Sciatic nerve (tissue), 2 donors: ENCODE data around the gene MAML3. TPM values are rescaled to one million over a fixed set of nuclear protein-coding genes. Genes with fewer than 3 reads are reported as not detected.

Experiments
- ATAC-seq: fragments of 200-7000 bp; cut with Tn5 transposase; one replicate; pipeline ENCODE4 v1.9.1; 2020; ENCODE audit warnings: mild to moderate bottlenecking, moderate library complexity
- DNase-seq: peaks from one replicate; pipeline ENCODE4 v3.0.0-alpha.2; 2020; ENCODE audit warnings: low spot score
- intact Hi-C: fragments of 100-400 bp; cut with DNase I; formaldehyde crosslinking; loops from one replicate; pipeline ENCODE4 v1.14.2; 2022
- total RNA-seq: library from RNA; stranded (reverse); fragmentation: NEBNext Ultra II Directional; extraction: Animal tissue kit (Norgen Biotek cat#: 25700); gene quantifications from one replicate; pipeline ENCODE4 v1.2.1, GENCODE V29; 2021
- donor health status: DM: no; HTN: no; CAD: no.
- donor health status: DM: no; HTN: no; CAD: no.

Gene MAML3
- total RNA-seq, 1 donor from 2014 or later: 11.0 TPM

DNA sequence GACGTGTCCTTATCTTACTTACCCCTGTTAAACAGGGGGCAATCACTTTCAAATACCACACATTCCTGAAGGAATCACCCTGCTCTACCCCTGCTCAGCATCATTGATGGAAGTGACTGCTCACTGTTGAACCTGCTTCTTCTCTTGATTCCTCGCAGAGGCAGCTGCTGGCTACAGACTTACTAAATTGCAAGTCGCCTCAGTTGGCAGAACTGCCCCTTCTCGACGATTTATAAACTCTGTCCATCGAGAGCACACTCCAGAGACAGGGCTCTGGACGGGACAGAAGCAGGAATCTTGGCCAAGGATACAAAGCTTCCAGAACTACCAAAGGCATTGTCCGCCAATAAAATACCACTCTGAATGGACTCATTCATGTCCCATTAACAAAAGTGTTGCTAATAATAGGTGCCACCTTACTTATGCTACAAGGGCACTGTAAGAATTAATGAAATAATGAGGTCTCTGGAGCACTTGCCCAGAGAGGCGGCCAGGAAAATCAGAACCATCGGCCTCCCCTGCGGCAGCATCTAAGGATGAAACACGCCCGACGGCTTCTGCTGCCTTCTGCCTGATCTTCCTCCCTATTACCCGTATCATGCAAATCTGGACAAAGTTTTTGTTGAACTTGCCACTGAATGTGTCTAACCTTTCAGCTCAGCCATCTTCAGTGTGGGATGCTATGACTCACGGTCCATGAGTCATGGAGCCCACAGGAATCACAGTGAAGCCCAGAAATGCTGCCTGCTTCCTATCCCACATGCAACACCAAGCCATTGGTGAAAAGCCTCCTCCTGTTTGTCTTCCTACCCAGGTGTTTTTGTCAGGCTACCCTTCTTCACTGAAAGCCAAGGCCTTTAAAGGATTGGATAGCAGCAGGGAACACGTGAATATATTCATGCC, 164.9 kb downstream of the MAML3 start:
- DNase-seq: no peak

DNA sequence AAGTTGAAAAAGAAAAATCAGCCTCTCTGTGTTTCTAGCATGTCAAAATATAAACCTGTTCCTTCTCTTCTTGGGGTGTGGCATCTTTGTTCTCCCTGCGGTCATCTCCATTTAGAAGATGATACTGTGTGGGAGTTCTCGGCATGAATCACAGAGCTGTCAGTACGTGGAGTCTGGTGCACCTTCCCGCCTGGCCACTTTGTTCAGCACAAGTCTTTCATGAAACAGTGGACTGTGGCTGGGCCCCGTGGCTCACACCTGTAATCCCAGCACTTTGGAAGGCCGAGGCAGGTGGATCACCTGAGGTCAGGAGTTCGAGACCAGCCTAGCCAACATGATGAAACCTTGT, 166.5 kb downstream of the MAML3 start:
- ATAC-seq: peak; percentile 16
- DNase-seq: no peak
- intact Hi-C loops: no loop called here

More for the DNA sequence above, 164.9 kb downstream of the MAML3 start:
- intact Hi-C loops: no loop called here
- peak; percentile 71 for ATAC-seq

DNA sequence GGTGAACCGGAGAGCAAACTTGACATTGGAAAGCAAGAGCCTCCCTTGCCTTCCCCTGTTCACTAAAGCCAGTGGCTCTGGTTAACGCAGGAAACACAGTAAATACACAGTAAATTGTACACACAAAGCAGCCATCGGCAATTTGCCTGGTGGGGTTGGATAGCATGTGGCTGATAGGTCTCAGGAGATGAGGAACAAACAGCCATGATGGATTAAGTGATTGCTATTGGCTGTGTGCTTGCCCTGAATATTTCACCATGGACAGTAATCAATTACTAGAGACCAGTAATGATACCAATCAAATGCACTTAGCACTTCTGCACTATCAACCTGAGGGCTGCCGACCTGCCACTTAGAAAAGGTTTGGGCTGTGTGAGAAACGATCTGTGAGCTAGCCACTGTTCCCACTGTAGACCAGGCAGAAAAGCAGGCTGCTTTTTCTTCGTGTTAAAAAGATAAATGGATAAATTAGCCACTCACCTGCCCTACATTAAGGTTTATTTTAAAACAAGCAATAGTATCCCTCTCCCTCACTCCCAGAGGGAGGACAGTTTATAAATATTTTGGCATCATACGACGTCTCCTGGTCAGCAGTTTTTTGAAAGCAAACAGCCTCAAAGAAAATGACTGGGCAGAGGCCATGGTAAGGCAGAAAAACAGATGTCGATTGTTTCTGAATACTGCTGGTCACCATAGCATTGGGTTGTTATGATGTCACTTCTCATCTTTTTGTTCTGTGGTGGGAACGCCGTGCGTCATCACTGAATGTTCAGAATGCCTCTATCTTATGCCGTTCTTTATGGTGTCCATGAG, 167.1 kb downstream of the MAML3 start:
- no peak for DNase-seq
- ATAC-seq: peak; percentile 60
- intact Hi-C loops: no loop called here

DNA sequence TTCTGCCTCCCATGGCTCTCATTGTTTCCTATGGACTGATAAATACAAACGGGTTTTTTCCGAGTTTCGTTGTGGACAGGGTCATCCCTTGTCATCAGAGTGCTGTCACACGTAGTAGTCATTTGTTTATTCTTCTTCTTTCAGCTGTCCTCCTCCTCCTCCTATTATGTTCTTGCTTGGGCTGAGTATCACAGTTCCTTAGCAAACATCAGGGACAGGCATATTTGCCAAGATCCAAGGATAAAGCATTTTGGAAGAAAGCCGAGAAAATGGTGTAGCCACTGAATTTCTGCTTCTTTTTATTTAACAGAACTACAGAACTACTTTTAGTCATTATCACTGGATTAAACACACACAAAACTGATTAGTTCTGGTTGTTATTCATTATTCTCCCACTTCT, 167.9 kb downstream of the MAML3 start:
- DNase-seq (no peak), ATAC-seq (no peak)
- intact Hi-C loops: no loop called here

DNA sequence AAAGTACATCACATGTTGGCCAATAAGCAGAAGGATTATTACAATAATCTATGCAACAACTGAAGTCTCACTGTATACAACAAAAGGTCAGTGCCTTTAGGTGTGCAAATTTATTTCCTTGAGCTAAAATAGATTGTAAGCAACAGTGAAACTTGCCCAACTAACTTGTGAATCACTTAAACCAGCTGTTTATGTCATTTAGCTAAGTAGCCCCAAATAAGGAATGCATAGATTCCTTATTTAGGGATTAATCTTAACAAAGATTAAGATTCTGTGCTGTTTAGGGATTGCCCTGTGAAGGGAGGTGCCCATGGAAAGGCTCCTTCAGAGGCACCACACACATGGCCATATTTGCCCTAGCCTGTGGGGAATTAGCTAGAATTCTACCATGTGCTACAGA, 168.6 kb downstream of the MAML3 start:
- DNase-seq (no peak), ATAC-seq (no peak)
- intact Hi-C loops: no loop called here

DNA sequence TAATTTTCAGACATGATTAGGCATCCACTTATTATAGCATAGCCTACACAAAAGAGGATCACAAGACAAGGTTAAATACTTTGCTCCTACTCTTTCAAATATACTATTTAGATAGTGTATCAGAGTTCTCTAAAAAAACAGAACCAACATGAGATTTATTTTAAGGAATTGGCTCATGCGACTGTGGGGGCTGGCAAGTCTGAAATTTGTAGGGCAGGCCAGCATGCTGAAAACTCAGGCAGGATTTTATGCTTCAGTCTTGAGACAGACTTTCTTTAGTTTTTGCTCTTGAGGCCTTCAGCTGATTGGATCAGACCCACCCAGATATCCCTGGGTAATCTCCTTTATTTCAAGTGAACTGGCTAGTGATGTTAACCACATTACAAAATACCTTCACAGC, 169.5 kb downstream of the MAML3 start:
- ATAC-seq: no peak
- intact Hi-C loops: no loop called here

DNA sequence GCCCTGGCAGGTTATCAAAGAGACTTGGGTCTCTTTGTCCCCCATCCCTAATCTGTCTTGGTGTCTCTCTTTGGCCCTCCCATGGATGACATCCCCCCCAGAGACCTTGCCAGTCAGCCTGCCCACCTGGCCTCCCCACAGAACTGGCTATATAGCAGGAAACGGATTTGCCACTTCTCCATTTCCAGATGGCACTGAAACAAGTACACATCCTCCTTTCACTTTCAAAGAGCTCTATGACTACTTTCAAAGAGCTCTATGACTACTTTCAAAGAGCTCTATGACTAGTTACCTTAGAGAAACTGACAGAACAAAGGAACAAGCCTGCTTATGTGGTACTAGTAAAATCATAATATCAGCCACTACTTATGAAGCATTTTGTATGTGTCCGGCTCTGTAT, 175.3 kb downstream of the MAML3 start:
- intact Hi-C loops: loop anchor here (1.0 kb wide), 1 partner anchor 30 kb away; no protein-coding TSS in a partner anchor
- ATAC-seq (peak; percentile 14), DNase-seq (no peak)

More for the DNA sequence above, 169.5 kb downstream of the MAML3 start:
- DNase-seq: no peak

DNA sequence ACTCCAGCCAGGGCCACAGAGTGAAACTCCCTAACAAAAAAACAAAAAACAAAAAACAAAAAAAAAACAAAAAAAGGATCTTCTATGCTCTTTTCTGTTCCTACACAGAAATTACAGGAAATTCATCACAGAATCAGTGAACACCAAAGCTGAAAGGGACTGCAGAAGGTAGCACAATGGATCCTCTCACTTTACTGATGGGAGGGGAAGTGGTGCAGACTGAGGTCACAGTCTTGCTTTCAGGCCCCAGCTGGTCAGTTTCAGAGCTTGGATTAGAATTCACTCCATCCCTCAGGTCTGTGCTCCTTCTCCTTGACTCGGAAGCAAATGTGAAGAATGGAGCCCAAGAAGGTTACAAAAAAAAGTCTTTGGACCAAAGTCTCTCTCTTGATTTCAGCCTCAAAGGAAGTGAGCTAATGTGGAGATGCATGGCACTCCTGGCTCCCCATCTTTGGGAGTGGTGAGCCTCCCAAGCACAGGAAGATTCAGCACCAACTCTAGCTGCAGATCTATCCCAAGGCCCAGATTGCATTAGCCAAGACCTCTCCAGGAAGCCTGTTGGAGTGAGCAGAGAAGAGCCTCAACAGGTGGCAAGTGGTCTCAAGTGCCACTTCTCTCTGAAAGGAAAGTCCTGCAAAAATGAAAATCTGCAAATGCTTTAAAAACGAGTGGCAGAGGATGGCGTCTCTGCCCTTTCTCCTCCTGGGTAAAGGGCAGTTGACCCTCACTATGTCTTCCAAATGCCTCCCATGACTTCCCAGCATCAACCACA, 176.0 kb downstream of the MAML3 start:
- ATAC-seq (no peak), DNase-seq (no peak)
- intact Hi-C loops: loop anchor here (1.0 kb wide), 1 partner anchor 30 kb away; no protein-coding TSS in a partner anchor

DNA sequence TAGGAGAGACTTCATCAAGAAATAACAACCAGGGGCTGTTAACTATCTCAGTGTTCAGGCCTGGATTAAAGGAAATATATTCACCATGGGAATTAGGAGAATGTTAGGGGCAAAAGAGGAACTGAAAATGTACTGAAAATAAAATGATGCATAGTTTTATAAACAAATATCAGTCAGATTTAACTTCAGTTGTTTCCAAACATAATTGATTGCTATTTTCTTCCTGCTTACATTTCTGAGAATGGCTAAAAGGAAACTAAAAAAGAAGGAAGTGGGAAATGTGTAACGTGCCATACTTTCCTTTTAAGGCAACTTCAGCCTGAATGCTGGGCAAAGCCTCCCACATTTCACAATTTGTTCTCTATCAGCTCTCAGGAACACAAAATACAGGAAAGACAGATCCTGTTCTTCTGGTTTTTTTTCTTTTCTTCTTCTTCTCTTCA, 178.1 kb downstream of the MAML3 start:
- ATAC-seq (peak; percentile 86), DNase-seq (no peak)
- intact Hi-C loops: no loop called here

DNA sequence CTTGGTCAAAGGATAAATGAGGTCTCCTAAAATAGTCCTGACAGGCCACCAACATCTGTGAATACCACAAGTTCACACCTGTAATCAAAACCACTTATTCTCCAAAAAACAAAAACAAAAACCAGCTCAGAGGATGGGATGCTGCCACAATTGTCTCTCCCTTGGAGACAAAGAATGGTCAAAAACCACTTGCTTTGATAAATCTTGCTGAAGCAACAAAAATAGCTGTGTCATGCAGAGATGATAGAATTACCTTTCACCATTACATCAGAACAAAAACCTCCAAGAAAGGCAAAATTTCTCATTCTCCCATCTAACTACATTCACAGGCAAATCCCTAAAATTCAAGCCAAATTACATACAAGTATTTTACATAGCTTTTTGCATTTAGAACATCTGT, 180.4 kb downstream of the MAML3 start:
- intact Hi-C loops: no loop called here
- DNase-seq: no peak
- ATAC-seq: peak; percentile 9

DNA sequence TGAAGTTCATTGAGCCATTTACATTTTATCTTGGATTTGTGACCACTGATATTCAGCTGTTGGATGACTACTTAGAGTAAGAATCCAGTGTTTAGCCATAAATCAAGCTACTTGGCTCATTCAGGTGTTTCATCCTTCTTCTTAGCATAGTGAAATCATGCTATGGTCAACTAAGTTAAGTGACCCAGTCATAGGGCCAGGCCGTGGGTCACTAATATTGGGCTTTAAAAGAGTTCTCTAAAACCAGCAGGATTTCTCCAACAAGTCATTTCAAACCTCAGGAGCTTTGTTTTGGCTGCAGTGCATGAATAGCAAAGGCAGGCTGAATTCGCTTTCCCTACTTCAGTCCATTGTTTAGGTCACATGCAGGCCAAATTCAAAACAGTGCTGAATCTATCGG, 181.0 kb downstream of the MAML3 start:
- ATAC-seq: peak; percentile 57
- intact Hi-C loops: no loop called here
- DNase-seq: no peak

DNA sequence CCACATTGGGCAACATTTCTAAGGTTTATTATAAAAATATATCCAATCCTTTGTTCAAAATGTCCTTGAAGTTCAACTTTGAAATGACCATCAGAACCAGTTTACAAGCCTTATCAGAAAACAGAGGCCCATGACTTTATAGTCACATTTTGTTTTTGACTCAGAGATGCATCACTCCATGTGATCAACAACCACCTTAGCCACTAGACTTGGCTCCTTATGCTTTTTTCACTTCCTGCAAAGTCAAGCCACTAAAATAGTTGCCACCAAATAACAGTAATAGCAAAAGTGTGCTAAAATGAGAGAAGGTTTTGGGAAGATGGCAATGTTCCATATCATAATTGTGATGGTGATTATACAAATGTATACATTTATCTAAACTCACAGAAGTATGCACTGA, 181.7 kb downstream of the MAML3 start:
- no peak for ATAC-seq
- intact Hi-C loops: no loop called here
- DNase-seq: no peak

DNA sequence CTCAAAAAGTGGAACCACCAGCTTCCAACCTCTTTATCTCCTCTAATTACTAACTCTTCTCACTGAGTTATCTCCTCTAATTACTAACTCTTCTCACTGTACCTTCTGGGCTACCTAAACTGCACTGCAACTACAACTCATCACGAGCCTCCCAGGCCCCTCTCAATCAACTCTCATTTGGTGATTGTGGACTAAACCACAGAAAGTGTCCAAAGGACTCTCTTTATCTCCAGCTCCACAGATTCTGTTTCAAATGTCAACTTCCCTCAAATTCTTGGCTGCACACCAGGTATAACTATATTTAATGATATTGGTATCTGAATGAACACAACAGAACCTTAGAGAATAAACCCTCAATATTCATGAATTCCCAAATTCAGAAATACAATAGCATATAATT, 182.9 kb downstream of the MAML3 start:
- ATAC-seq (no peak), DNase-seq (no peak)
- intact Hi-C loops: no loop called here

DNA sequence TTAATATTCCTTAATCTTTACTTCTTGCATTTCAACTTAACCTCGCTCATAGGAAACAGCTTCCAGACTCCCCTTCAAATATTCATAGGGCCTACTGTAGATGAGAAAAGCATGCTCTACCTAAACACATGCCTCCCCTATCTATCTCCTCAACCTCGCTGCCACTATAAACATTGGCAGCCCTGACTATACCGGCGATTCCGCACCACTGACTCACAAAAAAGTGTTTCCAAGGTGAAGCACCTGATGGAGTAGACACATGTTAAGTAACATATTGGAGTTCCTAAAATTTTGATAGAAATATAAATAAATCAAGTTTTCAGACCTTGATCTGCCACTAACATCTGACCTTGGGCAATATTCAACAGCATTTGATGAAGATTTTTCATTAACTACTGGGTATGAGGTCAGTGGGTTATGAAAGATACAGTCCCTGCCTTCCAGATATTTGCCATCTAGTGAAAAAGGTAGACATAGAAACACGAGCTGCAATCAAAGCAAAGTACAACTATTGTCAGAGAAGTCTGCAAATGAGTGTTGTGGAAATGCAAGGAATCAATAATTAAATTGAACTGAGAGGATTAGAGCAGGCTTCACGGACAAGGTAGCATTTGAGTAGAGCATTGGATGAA, 184.2 kb downstream of the MAML3 start:
- intact Hi-C loops: no loop called here
- ATAC-seq: no peak
- no peak for DNase-seq

DNA sequence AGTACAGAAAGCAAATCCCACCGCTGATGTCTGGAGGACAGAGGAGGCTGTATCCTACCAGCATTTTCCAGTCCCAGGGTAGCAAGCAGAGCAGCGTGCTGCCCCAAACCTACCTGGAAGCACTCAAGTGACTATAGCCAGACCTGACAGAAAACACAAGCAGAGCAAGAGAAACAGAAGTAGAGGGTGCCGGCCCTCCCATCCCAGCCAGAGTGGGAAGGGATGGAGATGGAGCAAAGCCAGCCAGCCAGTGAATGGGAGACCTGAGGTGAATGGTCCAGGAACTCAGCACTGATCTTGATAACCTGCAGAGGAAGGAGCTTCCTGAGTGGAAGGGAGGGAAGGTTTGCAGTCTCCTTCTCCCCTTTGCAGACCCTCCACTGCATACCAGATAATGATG, 185.2 kb downstream of the MAML3 start:
- ATAC-seq: no peak
- no peak for DNase-seq
- intact Hi-C loops: no loop called here

DNA sequence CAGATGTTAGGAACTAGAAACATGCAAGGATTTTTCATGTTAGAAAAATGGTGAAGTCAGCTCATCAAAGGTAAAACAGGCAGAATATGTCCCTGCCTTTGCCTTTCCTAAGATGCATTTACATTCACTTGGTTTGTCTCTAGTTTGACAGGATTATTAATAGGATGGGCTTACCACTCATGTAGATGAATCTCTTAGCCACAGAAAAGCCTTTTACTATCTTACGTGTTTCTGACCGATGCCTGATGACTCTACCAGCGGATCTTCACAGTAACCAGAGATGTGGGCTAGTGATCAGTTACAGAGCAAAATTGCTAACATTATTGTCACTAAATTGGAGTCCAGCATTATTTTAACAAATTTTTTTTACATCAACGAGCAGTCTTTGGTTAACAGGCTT, 187.6 kb downstream of the MAML3 start:
- DNase-seq: no peak
- intact Hi-C loops: no loop called here
- no peak for ATAC-seq

DNA sequence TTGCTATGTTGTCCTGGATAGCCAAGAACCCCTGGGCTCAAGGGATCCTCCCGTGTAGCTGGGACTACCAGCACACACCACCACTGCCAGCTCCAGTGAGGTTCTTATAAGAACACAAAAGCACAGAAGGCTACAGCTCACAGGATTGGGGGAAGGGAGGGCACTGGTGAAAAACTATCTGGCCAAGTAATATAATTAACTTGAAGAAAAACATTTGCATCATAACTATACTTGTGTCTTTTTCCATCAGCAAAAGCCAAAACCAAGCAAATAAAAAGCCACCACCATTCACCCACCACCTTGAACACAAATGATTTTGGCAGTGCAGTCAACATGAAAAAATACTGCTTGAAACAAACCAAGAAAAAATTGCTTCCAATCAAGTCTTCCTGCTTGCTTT, 188.2 kb downstream of the MAML3 start:
- intact Hi-C loops: no loop called here
- no peak for DNase-seq
- ATAC-seq: no peak

DNA sequence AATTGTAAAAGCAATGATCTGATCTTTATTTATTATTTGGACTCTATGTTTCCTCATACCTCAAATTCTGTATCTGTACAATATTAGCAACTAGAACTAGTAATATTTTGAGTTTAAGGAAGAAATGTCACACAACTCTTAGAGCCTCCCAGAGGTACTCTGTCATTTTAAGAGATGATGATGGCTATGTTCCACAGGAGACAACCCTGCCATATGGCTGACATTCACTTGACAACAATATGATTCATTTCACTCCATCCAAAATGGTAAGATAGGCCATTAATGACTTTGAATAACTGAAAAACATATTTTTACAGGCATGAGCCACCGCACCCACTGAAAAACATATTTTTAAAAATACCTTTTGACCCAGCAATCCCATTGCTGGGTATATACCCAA, 190.3 kb downstream of the MAML3 start:
- ATAC-seq: no peak
- intact Hi-C loops: no loop called here
- DNase-seq: no peak

DNA sequence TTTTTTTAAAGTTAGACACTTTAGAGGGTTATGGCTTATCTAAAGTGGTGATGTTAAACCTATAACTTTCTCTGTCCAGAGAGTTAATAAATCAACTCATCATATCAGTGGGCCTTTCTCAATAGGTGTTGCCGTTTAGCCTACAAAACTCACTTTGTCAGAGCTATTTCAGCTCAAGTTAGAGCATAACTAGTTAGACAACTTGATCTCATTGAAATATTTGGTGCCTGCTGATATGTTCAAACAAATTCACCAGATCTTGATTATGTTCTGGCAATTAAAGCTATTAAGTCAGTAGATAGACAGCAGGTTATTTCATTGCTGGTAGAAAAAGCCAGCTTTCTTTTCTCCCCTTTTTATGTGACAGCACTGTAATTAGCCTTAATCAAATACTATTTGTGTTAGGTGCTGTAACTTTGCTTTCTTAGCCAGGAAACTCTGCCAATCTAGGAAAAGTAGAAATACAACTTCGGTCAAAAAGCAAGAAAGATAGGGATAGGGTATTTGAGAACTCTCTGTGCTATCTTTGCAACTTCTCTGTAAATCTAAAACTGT, 191.8 kb downstream of the MAML3 start:
- ATAC-seq (no peak), DNase-seq (no peak)
- intact Hi-C loops: no loop called here
